H9 (cell line): ENCODE measurements around the gene ITPR1. TPM values are rescaled to one million over a fixed set of nuclear protein-coding genes. Genes with fewer than 3 reads are reported as not detected.

Experiments used
- DNase-seq: peaks from one replicate; pipeline ENCODE4 v3.0.0-alpha.2; 2017
- H2AFZ ChIP-seq: one replicate; pipeline ENCODE4 v1.6.1; 2013; ENCODE audit warnings: mild to moderate bottlenecking, low read length, control low read depth, moderate library complexity
- H2AK5ac ChIP-seq: 2 replicates; pipeline ENCODE4 v1.6.1; 2013; ENCODE audit warnings: low read length, control low read depth, mixed read lengths; ENCODE audit not compliant: insufficient read length
- H2BK120ac ChIP-seq: one replicate; pipeline ENCODE4 v1.6.1; 2013; ENCODE audit warnings: low read depth, mild to moderate bottlenecking, low read length, control low read depth, inconsistent platforms; ENCODE audit not compliant: poor library complexity, severe bottlenecking
- H2BK12ac ChIP-seq: 2 replicates; pipeline ENCODE4 v1.6.1; 2013; ENCODE audit warnings: low read length, control low read depth, mixed read lengths, low read depth; ENCODE audit not compliant: insufficient read length
- H2BK15ac ChIP-seq: 2 replicates; pipeline ENCODE4 v1.6.1; 2013; ENCODE audit warnings: low read depth, low read length, control low read depth
- H2BK20ac ChIP-seq: one replicate; pipeline ENCODE4 v1.6.1; 2013; ENCODE audit warnings: low read depth, mild to moderate bottlenecking, low read length, control low read depth, inconsistent platforms; ENCODE audit not compliant: poor library complexity, severe bottlenecking
- H2BK5ac ChIP-seq: 2 replicates; pipeline ENCODE4 v1.6.1; 2013; ENCODE audit warnings: low read length, control low read depth, mixed read lengths; ENCODE audit not compliant: insufficient read length
- H3K14ac ChIP-seq: 2 replicates; pipeline ENCODE4 v1.6.1; 2013; ENCODE audit warnings: low read length, control low read depth; ENCODE audit not compliant: insufficient read depth
- H3K18ac ChIP-seq: 2 replicates; pipeline ENCODE4 v1.6.1; 2013; ENCODE audit warnings: low read depth, mild to moderate bottlenecking, mixed read lengths, low read length, control low read depth; ENCODE audit not compliant: insufficient read length
- H3K23ac ChIP-seq: 2 replicates; pipeline ENCODE4 v1.6.1; 2013; ENCODE audit warnings: low read length, control low read depth, mixed read lengths, low read depth; ENCODE audit not compliant: insufficient read length
- H3K23me2 ChIP-seq: 2 replicates; pipeline ENCODE4 v1.6.1; 2013; ENCODE audit warnings: low read depth, mild to moderate bottlenecking, mixed read lengths, low read length, control low read depth; ENCODE audit not compliant: insufficient read length, poor library complexity, severe bottlenecking
- H3K27ac ChIP-seq: 2 replicates; pipeline ENCODE4 v1.5.1; 2013; ENCODE audit warnings: low read length, control low read depth, mixed read lengths, low read depth; ENCODE audit not compliant: insufficient read length
- H3K27me3 ChIP-seq: 2 replicates; pipeline ENCODE4 v1.6.1; 2013; ENCODE audit warnings: low read length, control low read depth, inconsistent platforms; ENCODE audit not compliant: insufficient read depth
- H3K4ac ChIP-seq: 2 replicates; pipeline ENCODE4 v1.6.1; 2013; ENCODE audit warnings: low read depth, mild to moderate bottlenecking, control low read depth, inconsistent platforms, low read length, moderate library complexity
- H3K4me1 ChIP-seq: 2 replicates; pipeline ENCODE4 v1.6.1; 2013; ENCODE audit warnings: low read length, control low read depth, inconsistent platforms; ENCODE audit not compliant: insufficient read depth
- H3K4me2 ChIP-seq: 2 replicates; pipeline ENCODE4 v1.6.1; 2013; ENCODE audit warnings: low read length, control low read depth, mixed read lengths; ENCODE audit not compliant: insufficient read length, insufficient read depth
- H3K56ac ChIP-seq: 2 replicates; pipeline ENCODE4 v1.6.1; 2013; ENCODE audit warnings: low read depth, mild to moderate bottlenecking, mixed read lengths, low read length, control low read depth; ENCODE audit not compliant: insufficient read length
- H3K79me1 ChIP-seq: 2 replicates; pipeline ENCODE4 v1.6.1; 2013; ENCODE audit warnings: low read depth, mild to moderate bottlenecking, moderate library complexity, low read length, control low read depth, inconsistent platforms; ENCODE audit not compliant: insufficient read depth, poor library complexity, severe bottlenecking
- H3K79me2 ChIP-seq: 2 replicates; pipeline ENCODE4 v1.6.1; 2013; ENCODE audit warnings: low read length, control low read depth, inconsistent platforms; ENCODE audit not compliant: insufficient read depth
- H3K9ac ChIP-seq: 2 replicates; pipeline ENCODE4 v1.6.1; 2013; ENCODE audit warnings: low read length, control low read depth, mixed read lengths; ENCODE audit not compliant: insufficient read length; ENCODE audit errors: extremely low read depth
- H3K9me3 ChIP-seq: one replicate; pipeline ENCODE4 v1.6.1; 2013; ENCODE audit warnings: low read depth, low read length, inconsistent platforms; ENCODE audit not compliant: control insufficient read depth
- H3T11ph ChIP-seq: one replicate; pipeline ENCODE4 v1.6.1; 2013; ENCODE audit warnings: mild to moderate bottlenecking, low read length, control low read depth, inconsistent platforms
- H4K20me1 ChIP-seq: one replicate; pipeline ENCODE4 v1.6.1; 2013; ENCODE audit not compliant: control insufficient read depth, insufficient read length, insufficient read depth
- H4K5ac ChIP-seq: 2 replicates; pipeline ENCODE4 v1.6.1; 2013; ENCODE audit warnings: low read depth, mild to moderate bottlenecking, mixed read lengths, low read length, control low read depth; ENCODE audit not compliant: insufficient read length
- H4K8ac ChIP-seq: replicated peaks from 2 replicates; pipeline ENCODE4 v1.6.1; 2013; ENCODE audit warnings: low read length, control low read depth, mixed read lengths, low read depth; ENCODE audit not compliant: insufficient read length
- H4K91ac ChIP-seq: 2 replicates; pipeline ENCODE4 v1.6.1; 2013; ENCODE audit warnings: low read depth, mild to moderate bottlenecking, moderate library complexity, mixed read lengths, low read length, control low read depth; ENCODE audit not compliant: insufficient read length
- H3K27ac Mint-ChIP-seq, 3 experiments: 2 replicates in 2 of 3; 3 replicates in 1 of 3; pipeline ENCODE4 v1.8.0; 2020 to 2021; ENCODE audit warnings: mixed read lengths in 3 of 3, mild to moderate bottlenecking in 1 of 3, moderate library complexity in 1 of 3
- H3K27me3 Mint-ChIP-seq: 2 replicates; pipeline ENCODE4 v1.8.0; 2021; ENCODE audit warnings: low read depth, mild to moderate bottlenecking, moderate library complexity, mixed read lengths
- H3K36me3 Mint-ChIP-seq, 3 experiments: 2 replicates in 2 of 3; 3 replicates in 1 of 3; pipeline ENCODE4 v1.8.0; 2020 to 2021; ENCODE audit warnings: low read depth in 3 of 3, mixed read lengths in 3 of 3; ENCODE audit not compliant: insufficient read depth in 1 of 3
- H3K4me1 Mint-ChIP-seq, 2 experiments: 2 replicates each; pipeline ENCODE4 v1.8.0; 2020; ENCODE audit warnings: mixed read lengths in 2 of 2
- H3K4me3 Mint-ChIP-seq, 2 experiments: 2 replicates in 1 of 2; 3 replicates in 1 of 2; pipeline ENCODE4 v1.8.0; 2020 to 2021; ENCODE audit warnings: mild to moderate bottlenecking in 2 of 2, mixed read lengths in 2 of 2, moderate library complexity in 1 of 2
- H3K9me3 Mint-ChIP-seq, 2 experiments: 2 replicates in 1 of 2; 3 replicates in 1 of 2; pipeline ENCODE4 v1.8.0; 2020; ENCODE audit warnings: mild to moderate bottlenecking in 2 of 2, mixed read lengths in 2 of 2, moderate library complexity in 1 of 2
- WGBS: extraction: QIAGEN DNeasy Blood & Tissue Kit; methylation state at CpG from one replicate; pipeline ENCODE4 v1.1.7; 2013; ENCODE audit warnings: missing lambda C conversion rate, low lambda C conversion rate, mixed read lengths; ENCODE audit not compliant: insufficient read length; ENCODE audit errors: extremely low coverage; 5-methylcytosine and 5-hydroxymethylcytosine counted together
- total RNA-seq: library from RNA; stranded (reverse); gene quantifications from 2 replicates; pipeline ENCODE4 v1.2.1, GENCODE V29; 2021
- TF ChIP-seq, protein P1 (sequence below): fragments of 200-600 bp; sonication (generic); conservative IDR thresholded peaks from 3 replicates; pipeline ENCODE4 v1.8.0; 2021; ENCODE audit warnings: antibody characterized with exemption, mild to moderate bottlenecking

The ITPR1 gene
- total RNA-seq, 1 experiment from 2014 or later = 4.2 TPM

DNA sequence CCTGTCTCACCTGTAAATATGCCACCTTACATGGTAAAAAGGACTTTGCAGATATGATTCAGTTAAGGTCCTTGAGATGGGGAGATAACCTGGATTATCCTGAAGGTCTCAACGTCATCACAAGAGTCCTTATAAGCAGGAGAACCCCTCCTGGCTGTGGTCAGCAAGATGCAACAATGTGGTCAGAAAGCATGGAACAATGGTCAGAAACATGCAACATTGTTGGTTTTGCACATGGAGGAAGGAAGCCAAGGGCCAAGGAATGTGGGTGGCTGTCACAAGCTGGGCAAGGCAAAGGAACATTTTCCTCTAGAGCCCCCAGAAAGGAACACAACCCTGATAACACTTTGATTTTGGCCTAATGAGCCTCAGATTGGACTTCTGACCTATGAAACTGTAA, 16.7 kb upstream of the ITPR1 start:
- H3K4me2 ChIP-seq = no peak overlapping the region
- H3K79me1 ChIP-seq = no peaks in the 10 kb centered on the region
- no peak overlapping the region for H3K14ac ChIP-seq
- Mint-ChIP-seq H3K4me1 (peaks cover 3 to 4% of the 10 kb centered on the region in 2 experiments), H3K36me3 (no peaks in the 10 kb centered on the region), H3K27me3 (peaks cover 11% of the 10 kb centered on the region), H3K4me3 (no peak overlapping the region), H3K27ac (no peak overlapping the region), H3K9me3 (no peaks in the 10 kb centered on the region)
- no peaks in the 10 kb centered on the region for H3K23me2 ChIP-seq
- no peak overlapping the region for H3K27ac ChIP-seq
- no peaks in the 10 kb centered on the region for H3K79me2 ChIP-seq
- no peak overlapping the region for H4K5ac ChIP-seq
- H2BK5ac ChIP-seq = no peak overlapping the region
- no peak for DNase-seq
- no peak overlapping the region for H3K23ac ChIP-seq
- no peak overlapping the region for H3T11ph ChIP-seq
- peaks cover 3% of the 10 kb centered on the region; the same call in 1 of the 2 replicates for H3K4me1 ChIP-seq
- H2BK120ac ChIP-seq = no peak overlapping the region
- no peak overlapping the region for H2BK20ac ChIP-seq
- no peak overlapping the region for H2AFZ ChIP-seq
- no peak overlapping the region for H2AK5ac ChIP-seq
- H3K4ac ChIP-seq = no peak overlapping the region
- no peak overlapping the region for H4K91ac ChIP-seq
- H4K20me1 ChIP-seq = no peaks in the 10 kb centered on the region
- H2BK12ac ChIP-seq = no peak overlapping the region
- no peak overlapping the region for H2BK15ac ChIP-seq
- H3K9me3 ChIP-seq = no peaks in the 10 kb centered on the region
- no peaks in the 10 kb centered on the region for H3K27me3 ChIP-seq
- no peak overlapping the region for H4K8ac ChIP-seq
- TF ChIP-seq, protein P1, sequence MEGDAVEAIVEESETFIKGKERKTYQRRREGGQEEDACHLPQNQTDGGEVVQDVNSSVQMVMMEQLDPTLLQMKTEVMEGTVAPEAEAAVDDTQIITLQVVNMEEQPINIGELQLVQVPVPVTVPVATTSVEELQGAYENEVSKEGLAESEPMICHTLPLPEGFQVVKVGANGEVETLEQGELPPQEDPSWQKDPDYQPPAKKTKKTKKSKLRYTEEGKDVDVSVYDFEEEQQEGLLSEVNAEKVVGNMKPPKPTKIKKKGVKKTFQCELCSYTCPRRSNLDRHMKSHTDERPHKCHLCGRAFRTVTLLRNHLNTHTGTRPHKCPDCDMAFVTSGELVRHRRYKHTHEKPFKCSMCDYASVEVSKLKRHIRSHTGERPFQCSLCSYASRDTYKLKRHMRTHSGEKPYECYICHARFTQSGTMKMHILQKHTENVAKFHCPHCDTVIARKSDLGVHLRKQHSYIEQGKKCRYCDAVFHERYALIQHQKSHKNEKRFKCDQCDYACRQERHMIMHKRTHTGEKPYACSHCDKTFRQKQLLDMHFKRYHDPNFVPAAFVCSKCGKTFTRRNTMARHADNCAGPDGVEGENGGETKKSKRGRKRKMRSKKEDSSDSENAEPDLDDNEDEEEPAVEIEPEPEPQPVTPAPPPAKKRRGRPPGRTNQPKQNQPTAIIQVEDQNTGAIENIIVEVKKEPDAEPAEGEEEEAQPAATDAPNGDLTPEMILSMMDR = no peak
- no peak overlapping the region for H3K56ac ChIP-seq
- no CpG with 5 or more reads among the region's 1 CpG for WGBS
- H3K18ac ChIP-seq = no peak overlapping the region
- no peak overlapping the region for H3K9ac ChIP-seq
